Cerebellar cortex (tissue), 1 donor: ENCODE results near the gene RBP2.

Experiments used
- DNase-seq: peaks from one replicate; pipeline ENCODE4 v3.0.0-alpha.2; 2015; ENCODE audit warnings: low spot score

Gene RBP2

GRCh38 chr3:139481116-139481515 is 4.8 kb upstream of the RBP2 start:
- DNase-seq, result no peak

DNA sequence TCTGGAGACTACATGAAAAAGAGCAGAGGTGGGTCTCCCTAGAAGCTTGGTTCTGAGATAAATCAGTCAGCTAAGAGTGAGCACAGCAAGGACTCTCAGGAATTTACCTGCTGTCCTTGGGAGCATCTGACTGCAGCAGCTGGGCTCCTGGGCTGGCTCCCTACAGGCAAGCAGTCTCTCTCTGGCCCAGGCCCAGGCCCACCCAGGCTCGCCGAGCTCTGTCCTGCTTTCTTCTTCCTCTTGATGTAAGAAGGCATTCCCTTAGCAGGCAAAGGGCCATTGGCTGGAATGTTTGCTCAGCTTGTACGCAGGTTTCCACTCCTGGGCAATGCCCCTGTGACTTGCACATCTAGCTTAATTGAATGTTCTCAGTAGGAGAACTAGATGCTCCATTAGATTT is 4.3 kb upstream of the RBP2 start:
- DNase-seq, result no peak

DNA sequence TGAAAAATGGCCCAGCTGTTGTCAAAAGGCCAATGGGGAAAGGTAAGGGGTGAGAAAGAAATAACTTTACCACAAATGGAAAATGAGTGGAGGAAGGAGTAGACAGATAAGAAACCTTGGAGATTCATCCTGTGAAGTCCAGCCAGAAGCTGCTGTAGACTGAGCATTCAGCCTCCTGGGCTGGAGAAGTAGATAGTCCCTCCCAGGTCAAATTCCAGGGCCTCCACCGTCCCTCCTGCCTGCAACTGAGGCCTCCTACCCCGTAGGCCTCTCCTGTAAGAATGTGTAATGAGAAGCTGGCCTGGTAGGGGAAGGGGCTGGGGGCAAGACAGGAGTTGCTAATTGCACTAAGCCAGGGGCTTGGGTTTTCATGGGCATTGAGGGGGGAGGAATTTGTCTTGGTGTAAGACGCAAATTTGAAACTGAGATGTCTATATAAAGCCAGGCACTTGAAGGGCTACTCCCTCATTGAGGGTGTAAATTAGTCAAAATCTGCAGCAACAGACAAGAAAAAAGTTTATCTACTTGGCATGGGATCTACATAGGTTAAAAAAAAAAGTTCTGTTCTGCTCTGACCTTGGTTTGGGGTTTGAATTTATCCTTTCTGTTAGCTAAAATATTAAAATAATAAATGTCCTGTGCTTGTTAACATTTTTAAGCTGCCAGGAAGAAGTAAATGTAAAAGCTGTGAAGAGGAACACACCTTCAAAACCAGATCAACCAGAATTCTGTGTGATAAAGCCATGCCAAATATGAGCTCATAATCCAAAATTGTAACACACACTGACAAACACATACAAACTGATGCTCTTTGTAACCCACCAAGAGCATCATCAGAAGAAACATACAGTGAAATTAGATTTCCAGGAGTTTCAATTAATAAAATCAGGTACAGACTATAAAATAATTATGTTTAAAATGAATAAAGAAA is 1.7 kb upstream of the RBP2 start:
- DNase-seq, result no peak

- DNase-seq, result no peak
Measured at GRCh38 chr3:139473155-139473771, 3.1 kb downstream of the RBP2 start.

GRCh38 chr3:139472380-139473010 is 3.8 kb downstream of the RBP2 start:
- DNase-seq, result no peak

- DNase-seq, result no peak
Measured at GRCh38 chr3:139470199-139470598, 6.1 kb downstream of the RBP2 start.

GRCh38 chr3:139468399-139468798 is 7.9 kb downstream of the RBP2 start:
- DNase-seq, result no peak

- no peak for DNase-seq
Measured at GRCh38 chr3:139466360-139466759, 10.0 kb downstream of the RBP2 start.

- no peak for DNase-seq
Measured at GRCh38 chr3:139465636-139466035, 10.7 kb downstream of the RBP2 start.

- DNase-seq, result no peak
Measured at GRCh38 chr3:139463466-139463865, 12.8 kb downstream of the RBP2 start.

- no peak for DNase-seq
Measured at GRCh38 chr3:139460529-139460928, 15.8 kb downstream of the RBP2 start.

- DNase-seq, result no peak
Measured at GRCh38 chr3:139460076-139460475, 16.2 kb downstream of the RBP2 start.

DNA sequence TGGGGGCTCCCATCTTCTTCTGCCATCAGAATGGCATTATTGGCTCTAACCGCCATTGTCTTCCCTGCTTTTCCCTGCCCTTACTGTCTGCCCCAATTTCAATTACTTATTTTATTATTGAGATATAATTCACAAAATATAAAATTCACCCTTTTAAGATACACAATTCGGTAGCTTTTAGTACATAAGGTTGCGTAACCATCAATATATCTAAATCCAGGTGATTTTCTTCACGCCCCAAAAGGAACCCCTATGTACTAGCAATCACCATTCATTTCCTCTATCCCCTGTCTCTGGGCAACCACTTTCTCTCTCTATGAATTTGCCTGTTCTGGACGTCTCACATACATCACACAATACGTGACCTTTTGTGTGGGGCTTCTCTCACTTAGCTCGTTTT is 18.0 kb downstream of the RBP2 start:
- DNase-seq, result no peak

- DNase-seq, result no peak
Measured at GRCh38 chr3:139457066-139457465, 19.2 kb downstream of the RBP2 start.

DNA sequence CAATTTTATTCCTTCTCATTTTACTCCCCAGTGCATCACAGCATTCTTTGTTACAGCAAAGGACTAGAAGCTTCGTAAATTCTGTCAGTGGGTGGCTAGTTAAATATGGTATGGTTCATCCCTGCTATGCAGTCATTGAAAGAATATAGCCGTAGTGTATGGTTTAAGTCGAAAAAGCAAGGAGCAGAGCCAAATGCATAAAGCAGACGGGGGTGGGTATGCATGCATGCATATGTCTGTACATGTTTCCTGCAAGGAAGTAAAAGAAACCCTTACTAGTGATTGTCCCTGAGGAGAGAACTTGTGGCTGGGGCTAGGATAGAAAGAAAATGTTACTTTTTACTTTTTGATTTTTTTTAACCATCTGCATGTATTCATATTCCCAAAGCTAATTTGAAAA is 19.9 kb downstream of the RBP2 start:
- no peak for DNase-seq

DNA sequence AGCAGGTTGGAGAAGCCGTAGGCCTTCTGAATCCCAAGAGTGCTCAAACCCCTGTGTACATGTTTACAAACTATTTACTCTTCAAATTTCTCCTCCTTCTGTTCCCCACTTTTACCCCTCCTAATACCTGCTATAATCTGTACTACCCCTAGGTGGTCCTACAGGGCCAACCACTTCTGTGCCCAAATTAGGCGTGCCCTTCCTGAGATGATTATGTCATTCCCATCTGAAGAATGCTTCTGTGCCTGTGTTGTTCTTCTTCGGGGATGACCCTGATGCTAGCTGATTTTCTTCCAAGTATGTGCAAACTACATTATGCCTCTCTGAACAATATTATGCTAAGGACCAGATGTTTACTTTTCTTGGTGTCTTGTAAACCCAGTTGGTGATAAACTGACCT is 20.5 kb downstream of the RBP2 start:
- DNase-seq, result no peak

- no peak for DNase-seq
Measured at GRCh38 chr3:139455206-139455605, 21.1 kb downstream of the RBP2 start.

GRCh38 chr3:139454346-139454745 is 22.0 kb downstream of the RBP2 start:
- no peak for DNase-seq

DNA sequence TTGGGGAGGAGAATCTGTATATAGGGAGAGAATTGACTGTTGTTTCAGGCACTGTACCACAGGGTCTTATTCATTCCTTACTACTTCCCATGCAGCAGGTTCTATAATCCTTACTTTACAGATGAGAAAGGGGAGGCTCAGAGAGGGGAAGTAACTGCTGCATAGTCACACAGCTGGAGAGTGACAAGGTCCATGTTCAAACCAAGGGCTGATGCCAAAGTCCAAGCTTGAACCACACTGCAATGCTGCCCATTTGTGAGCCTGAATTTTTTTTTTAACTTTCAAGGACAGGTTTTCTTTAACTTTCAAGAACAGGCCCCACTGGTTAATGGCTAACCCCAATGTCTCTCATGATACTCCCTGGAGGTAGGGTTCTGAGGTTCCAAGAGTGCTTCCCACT is 26.2 kb downstream of the RBP2 start:
- DNase-seq, result no peak

DNA sequence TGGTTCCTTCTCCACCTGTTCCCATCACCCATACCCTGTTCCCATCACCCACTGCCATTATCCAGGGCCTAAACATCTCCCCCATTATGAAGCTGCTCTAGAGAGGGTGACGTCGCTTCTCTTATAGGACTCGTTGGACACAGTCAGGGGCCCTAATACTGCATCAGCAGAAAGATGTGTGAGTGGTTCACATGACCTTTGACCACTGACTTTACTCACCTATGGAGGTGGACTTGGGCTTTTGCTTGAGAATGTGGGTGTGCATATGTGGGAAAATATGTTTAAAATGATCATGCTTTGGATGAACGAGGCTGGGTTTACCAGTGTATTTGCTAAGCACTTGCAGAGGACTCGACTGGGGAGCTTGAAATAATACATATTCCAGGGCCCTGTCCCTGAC is 26.8 kb downstream of the RBP2 start:
- no peak for DNase-seq

GRCh38 chr3:139448104-139448503 is 28.2 kb downstream of the RBP2 start:
- DNase-seq, result no peak

DNA sequence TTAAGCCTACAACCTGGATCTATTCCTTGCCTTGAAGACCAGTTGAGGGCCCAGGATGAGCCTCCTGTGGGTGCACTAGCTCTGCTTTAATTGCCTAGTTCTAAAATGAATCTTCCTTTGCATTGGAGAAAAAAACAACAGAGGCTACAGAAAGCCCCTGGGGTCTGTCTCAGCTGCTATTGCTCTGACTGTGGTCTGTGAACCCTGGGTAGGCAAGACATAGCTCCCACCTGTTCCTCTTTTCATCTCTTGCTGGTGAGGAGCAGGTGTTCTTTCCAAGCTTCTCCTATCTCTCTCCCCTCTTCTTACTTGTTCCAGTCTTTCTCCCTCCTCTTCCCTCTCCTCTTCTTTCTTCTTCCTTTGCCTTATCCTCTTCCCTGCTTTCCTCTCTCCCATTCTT is 28.8 kb downstream of the RBP2 start:
- no peak for DNase-seq

DNA sequence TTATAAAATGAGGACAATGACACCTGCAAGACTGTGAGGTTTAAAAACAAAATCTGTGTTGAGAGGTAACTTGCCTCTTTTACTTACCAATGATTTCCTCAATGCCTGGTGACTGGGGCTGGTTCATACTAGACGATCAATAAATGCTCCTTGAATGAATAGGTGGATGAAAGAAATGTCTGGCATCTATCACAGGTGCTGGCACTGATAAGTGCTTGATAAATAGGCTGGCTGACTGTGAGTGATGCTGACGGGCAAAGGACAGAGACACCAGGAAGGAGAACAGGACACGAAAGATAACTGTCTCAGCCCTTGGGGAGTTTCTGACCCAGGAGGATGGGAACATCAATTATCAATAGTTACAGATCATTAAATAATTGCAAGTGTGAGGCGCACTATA is 31.9 kb downstream of the RBP2 start:
- no peak for DNase-seq
